ENCODE results near the gene TPRG1L. TPM values are rescaled to one million over a fixed set of nuclear protein-coding genes. Genes with fewer than 3 reads are reported as not detected.
A peak's percentile ranks its signal among the peaks of the same experiment; 100 is the strongest.
"Not testable (repeated sequence)": the region's sequence is repeated elsewhere in the genome, so short reads cannot be mapped to it uniquely, and the experiment has no call there.

Gene TPRG1L
- total and polyA plus RNA-seq, 4 donors, result 24.1 to 46.6 (median 32.9) TPM

DNA sequence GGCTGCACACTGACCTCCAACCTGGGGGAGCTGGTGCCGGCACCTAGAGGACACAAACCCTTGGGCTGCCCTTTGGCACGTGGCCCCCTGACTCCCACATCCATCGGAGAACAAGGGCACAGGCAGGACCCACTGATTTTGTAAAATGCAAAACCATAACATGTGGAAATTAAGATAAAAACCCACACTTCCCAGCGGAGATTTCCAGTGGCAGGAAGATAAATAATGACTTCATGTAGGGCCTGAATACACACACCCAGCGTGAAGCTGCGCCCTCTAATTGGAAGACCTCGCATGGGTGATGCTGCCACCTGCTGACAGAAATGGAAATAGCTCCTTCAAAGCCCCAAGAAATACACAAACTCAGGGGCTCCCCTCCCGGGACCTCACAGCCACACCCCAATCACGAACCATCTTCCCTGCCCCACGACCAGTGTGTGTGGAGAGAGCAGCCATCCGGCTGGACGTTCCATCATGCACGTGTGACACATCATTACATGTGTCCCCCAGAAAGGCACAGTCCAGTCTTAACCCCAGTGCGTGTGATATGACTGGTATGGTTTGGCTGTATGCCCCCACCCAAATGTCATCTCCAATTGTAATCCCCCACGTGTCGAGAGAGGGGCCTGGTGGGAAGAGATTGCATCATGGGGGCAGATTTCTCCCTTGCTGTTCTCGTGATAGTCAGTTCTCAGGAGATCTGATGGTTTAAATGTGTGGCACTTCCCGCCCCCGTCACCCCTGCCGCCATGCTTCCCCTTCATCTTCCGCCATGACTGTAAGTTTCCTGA is 5.7 kb upstream of the TPRG1L start:
- TF ChIP-seq, protein P1, sequence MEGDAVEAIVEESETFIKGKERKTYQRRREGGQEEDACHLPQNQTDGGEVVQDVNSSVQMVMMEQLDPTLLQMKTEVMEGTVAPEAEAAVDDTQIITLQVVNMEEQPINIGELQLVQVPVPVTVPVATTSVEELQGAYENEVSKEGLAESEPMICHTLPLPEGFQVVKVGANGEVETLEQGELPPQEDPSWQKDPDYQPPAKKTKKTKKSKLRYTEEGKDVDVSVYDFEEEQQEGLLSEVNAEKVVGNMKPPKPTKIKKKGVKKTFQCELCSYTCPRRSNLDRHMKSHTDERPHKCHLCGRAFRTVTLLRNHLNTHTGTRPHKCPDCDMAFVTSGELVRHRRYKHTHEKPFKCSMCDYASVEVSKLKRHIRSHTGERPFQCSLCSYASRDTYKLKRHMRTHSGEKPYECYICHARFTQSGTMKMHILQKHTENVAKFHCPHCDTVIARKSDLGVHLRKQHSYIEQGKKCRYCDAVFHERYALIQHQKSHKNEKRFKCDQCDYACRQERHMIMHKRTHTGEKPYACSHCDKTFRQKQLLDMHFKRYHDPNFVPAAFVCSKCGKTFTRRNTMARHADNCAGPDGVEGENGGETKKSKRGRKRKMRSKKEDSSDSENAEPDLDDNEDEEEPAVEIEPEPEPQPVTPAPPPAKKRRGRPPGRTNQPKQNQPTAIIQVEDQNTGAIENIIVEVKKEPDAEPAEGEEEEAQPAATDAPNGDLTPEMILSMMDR (IDR thresholded peaks at IDR 0.05; ENCODE audit: control extremely low read depth, extremely low read depth), result peak; percentile 82
- peaks cover 4 to 37% (median 16%) of the 10 kb centered on the region in 5 donors for H3K4me1 ChIP-seq (ENCODE audit: control insufficient read depth in 5 of 5, insufficient read depth in 5 of 5, low read length in 5 of 5)
- WGBS, 2 donors, result 11 to 19% methylated on average over 20 of the region's 21 CpGs
- no peaks in the 10 kb centered on the region for H3K9me3 ChIP-seq (ENCODE audit: control insufficient read depth in 4 of 4, insufficient read depth in 3 of 4, low read length in 3 of 4)
- peak; percentile 83 to 90 (median 88) for DNase-seq
- no peaks in the 10 kb centered on the region for H3K36me3 ChIP-seq (ENCODE audit: control insufficient read depth in 4 of 4, insufficient read depth in 4 of 4, low read length in 4 of 4)
- H3K9ac ChIP-seq (ENCODE audit: insufficient read depth in 1 of 2, low read length in 2 of 2), result no peak overlapping the region
- peak; percentile 86 for ATAC-seq (ENCODE audit: insufficient read depth, low FRiP score)
- H3K4me3 ChIP-seq, result no peak overlapping the region
- H3K27ac ChIP-seq (ENCODE audit: low read depth in 1 of 2, low read length in 1 of 2), result no peak overlapping the region
- H3K27me3 ChIP-seq (ENCODE audit: control insufficient read depth in 3 of 3, insufficient read depth in 3 of 3, low read length in 2 of 3), result no peaks in the 10 kb centered on the region

DNA sequence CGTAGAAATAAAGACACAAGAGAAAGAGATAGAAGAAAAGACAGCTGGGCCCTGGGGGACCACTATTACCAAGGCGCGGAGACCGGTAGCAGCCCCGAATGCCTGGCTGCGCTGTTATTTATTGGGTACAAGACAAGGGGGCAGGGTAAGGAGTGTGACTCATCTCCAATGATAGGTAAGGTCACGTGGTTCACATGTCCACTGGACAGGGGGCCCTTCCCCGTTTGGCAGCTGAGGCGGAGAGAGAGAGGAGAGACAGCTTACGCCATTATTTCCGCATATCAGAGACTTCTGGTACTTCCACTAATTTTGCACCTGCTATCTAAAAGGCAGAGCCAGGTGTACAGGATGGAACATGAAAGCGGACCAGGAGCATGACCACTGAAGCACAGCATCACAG is 4.1 kb upstream of the TPRG1L start:
- TF ChIP-seq, protein P1 (IDR thresholded peaks at IDR 0.05; ENCODE audit: control extremely low read depth, extremely low read depth), result no peak
- DNase-seq (no peak), ATAC-seq (ENCODE audit: insufficient read depth, low FRiP score) (no peak)
- no peaks in the 10 kb centered on the region for H3K9me3 ChIP-seq (ENCODE audit: control insufficient read depth in 4 of 4, insufficient read depth in 3 of 4, low read length in 3 of 4)
- no peak overlapping the region for H3K27ac ChIP-seq (ENCODE audit: low read depth in 1 of 2, low read length in 1 of 2)
- no peak overlapping the region for H3K4me3 ChIP-seq
- WGBS, 2 donors, result 82 to 84% methylated on average over 12 of the region's 12 CpGs
- peaks cover 5 to 31% (median 12%) of the 10 kb centered on the region in 5 donors for H3K4me1 ChIP-seq (ENCODE audit: control insufficient read depth in 5 of 5, insufficient read depth in 5 of 5, low read length in 5 of 5)
- no peak overlapping the region for H3K9ac ChIP-seq (ENCODE audit: insufficient read depth in 1 of 2, low read length in 2 of 2)
- no peaks in the 10 kb centered on the region for H3K27me3 ChIP-seq (ENCODE audit: control insufficient read depth in 3 of 3, insufficient read depth in 3 of 3, low read length in 2 of 3)
- H3K36me3 ChIP-seq (ENCODE audit: control insufficient read depth in 4 of 4, insufficient read depth in 4 of 4, low read length in 4 of 4), result no peaks in the 10 kb centered on the region

DNA sequence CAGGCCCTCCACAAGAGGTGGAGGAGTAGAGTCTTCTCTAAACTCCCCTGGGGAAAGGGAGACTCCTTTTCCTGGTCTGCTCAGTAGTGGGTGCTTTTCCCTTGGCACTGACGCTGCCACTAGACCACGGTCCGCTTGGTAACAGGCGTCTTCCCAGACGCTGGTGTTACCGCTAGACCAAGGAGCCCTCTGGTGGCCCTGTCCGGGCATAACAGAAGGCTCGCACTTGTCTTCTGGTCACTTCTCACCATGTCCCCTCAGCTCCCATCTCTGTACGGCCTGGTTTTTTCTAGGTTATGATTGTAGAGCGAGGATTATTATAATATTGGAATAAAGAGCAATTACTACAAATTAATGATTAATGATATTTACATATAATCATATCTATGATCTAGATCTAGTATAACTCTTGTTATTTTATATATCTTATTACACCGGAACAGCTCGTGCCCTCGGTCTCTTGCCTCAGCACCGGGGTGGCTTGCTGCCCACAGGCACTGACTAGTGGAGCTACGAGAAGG is 3.6 kb upstream of the TPRG1L start:
- not testable (repeated sequence) for H3K9ac ChIP-seq (ENCODE audit: insufficient read depth in 1 of 2, low read length in 2 of 2)
- 27 to 31% methylated on average over 13 to 15 of the region's 15 CpGs for WGBS, 2 donors
- DNase-seq, result peak in 2 of 3 donors; percentile 41 to 53

DNA sequence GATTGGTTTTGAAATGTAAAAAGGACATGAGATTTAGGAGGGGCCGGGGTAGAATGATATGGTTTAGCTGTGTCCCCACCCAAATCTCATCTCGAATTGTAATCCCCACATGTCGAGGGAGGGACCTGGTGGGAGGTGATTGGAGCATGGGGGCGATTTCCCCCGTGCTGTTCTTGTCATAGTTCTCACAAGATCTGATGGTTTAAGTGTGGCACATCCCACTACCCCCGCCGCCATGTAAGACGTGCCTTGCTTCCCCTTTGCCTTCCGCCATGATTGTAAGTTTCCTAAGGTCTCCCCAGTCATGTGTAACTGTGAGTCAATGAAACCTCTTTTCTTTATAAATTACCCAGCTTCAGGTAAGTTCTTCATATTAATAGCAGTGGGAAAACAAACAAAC is 2.7 kb upstream of the TPRG1L start:
- not testable (repeated sequence) for DNase-seq, H3K4me3 ChIP-seq
- WGBS, 2 donors, result 86 to 93% methylated on average over 9 of the region's 9 CpGs

More for the DNA sequence above, 3.6 kb upstream of the TPRG1L start:
- H3K4me1 ChIP-seq (ENCODE audit: control insufficient read depth in 5 of 5, insufficient read depth in 5 of 5, low read length in 5 of 5), result peaks cover 6 to 36% (median 12%) of the 10 kb centered on the region in 5 donors
- H3K9me3 ChIP-seq (ENCODE audit: control insufficient read depth in 4 of 4, insufficient read depth in 3 of 4, low read length in 3 of 4); H3K27me3 ChIP-seq (ENCODE audit: control insufficient read depth in 3 of 3, insufficient read depth in 3 of 3, low read length in 2 of 3); ATAC-seq (ENCODE audit: insufficient read depth, low FRiP score); H3K27ac ChIP-seq (ENCODE audit: low read depth in 1 of 2, low read length in 1 of 2); H3K36me3 ChIP-seq (ENCODE audit: control insufficient read depth in 4 of 4, insufficient read depth in 4 of 4, low read length in 4 of 4); H3K4me3 ChIP-seq: not testable (repeated sequence)

More for the DNA sequence above, 2.7 kb upstream of the TPRG1L start:
- ATAC-seq (ENCODE audit: insufficient read depth, low FRiP score); H3K27me3 ChIP-seq (ENCODE audit: control insufficient read depth in 3 of 3, insufficient read depth in 3 of 3, low read length in 2 of 3); H3K27ac ChIP-seq (ENCODE audit: low read depth in 1 of 2, low read length in 1 of 2); H3K9ac ChIP-seq (ENCODE audit: insufficient read depth in 1 of 2, low read length in 2 of 2); H3K36me3 ChIP-seq (ENCODE audit: control insufficient read depth in 4 of 4, insufficient read depth in 4 of 4, low read length in 4 of 4); H3K9me3 ChIP-seq (ENCODE audit: control insufficient read depth in 4 of 4, insufficient read depth in 3 of 4, low read length in 3 of 4): not testable (repeated sequence)
- H3K4me1 ChIP-seq (ENCODE audit: control insufficient read depth in 5 of 5, insufficient read depth in 5 of 5, low read length in 5 of 5), result peaks cover 6 to 36% (median 12%) of the 10 kb centered on the region in 5 donors
